ENCODE measurements around the gene RUNDC3A.
A peak's percentile ranks its signal among the peaks of the same experiment; 100 is the strongest.

The RUNDC3A gene

DNA sequence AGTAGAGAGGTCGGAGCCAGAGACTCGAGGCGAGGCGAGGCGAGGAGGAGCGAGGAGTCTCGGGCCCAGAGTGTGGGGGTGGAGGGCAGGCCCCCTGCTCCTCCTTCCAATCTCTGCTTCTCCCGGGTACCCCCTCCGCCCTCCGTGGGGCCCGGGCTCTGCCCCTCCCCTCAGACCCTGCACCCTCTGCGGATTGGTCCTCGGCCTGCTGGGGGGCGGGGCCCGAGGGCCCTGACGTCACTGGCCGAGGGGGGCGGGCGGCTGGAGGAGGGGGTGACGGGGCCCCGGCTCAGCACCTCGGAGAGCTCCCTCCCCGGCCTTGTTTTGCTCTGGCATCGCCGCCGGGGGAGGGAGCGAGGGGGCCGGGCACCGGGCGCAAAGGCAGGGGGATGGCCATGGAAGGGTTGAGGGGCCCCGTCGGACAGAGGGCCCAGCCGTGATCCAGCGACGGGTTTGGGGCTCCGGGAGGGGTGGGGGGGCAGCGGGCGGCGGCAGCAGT lies at the start of gene RUNDC3A:
RUNDC3A (plus strand) TSS at position 282 of the 499 bp plus-strand sequence. CDS start 232 bp downstream, outside the sequence.
- no peaks in the 10 kb centered on the region for H3K9me3 ChIP-seq (ENCODE audit: insufficient read depth, low read length)
- H3K4me3 ChIP-seq (ENCODE audit: low read length), result peak within 1 kb of the TSS; percentile 78
- no peaks in the 10 kb centered on the region for H3K36me3 ChIP-seq (replicated peaks; ENCODE audit: low read depth, low read length)
- no peak within 1 kb of the TSS for H3K27ac ChIP-seq (ENCODE audit: low read length)
- H2AFZ ChIP-seq (ENCODE audit: low read depth, low read length), result peak within 1 kb of the TSS; percentile 39; the same call in 1 of the 2 replicates
- peaks cover 8% of the 10 kb centered on the region for H3K4me1 ChIP-seq (ENCODE audit: low read length)
- no peaks in the 10 kb centered on the region for H4K20me1 ChIP-seq (ENCODE audit: insufficient read depth, low read length)
- no peaks in the 10 kb centered on the region for H3K79me2 ChIP-seq (ENCODE audit: low read length)
- TF ChIP-seq, protein P1, sequence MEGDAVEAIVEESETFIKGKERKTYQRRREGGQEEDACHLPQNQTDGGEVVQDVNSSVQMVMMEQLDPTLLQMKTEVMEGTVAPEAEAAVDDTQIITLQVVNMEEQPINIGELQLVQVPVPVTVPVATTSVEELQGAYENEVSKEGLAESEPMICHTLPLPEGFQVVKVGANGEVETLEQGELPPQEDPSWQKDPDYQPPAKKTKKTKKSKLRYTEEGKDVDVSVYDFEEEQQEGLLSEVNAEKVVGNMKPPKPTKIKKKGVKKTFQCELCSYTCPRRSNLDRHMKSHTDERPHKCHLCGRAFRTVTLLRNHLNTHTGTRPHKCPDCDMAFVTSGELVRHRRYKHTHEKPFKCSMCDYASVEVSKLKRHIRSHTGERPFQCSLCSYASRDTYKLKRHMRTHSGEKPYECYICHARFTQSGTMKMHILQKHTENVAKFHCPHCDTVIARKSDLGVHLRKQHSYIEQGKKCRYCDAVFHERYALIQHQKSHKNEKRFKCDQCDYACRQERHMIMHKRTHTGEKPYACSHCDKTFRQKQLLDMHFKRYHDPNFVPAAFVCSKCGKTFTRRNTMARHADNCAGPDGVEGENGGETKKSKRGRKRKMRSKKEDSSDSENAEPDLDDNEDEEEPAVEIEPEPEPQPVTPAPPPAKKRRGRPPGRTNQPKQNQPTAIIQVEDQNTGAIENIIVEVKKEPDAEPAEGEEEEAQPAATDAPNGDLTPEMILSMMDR (IDR thresholded peaks at IDR 0.05; ENCODE audit: low read depth, low read length), result no peak
- TF ChIP-seq EZH2phosphoT487 (IDR thresholded peaks at IDR 0.05; ENCODE audit: low read depth), result no peak
- peaks cover 3% of the 10 kb centered on the region; the same call in 1 of the 2 replicates for H3K27me3 ChIP-seq (ENCODE audit: low read depth, low read length)
- peak within 1 kb of the TSS; percentile 40 for H3K9ac ChIP-seq (ENCODE audit: low read length)
- H3K4me2 ChIP-seq (ENCODE audit: low read length), result peak within 1 kb of the TSS; percentile 73

DNA sequence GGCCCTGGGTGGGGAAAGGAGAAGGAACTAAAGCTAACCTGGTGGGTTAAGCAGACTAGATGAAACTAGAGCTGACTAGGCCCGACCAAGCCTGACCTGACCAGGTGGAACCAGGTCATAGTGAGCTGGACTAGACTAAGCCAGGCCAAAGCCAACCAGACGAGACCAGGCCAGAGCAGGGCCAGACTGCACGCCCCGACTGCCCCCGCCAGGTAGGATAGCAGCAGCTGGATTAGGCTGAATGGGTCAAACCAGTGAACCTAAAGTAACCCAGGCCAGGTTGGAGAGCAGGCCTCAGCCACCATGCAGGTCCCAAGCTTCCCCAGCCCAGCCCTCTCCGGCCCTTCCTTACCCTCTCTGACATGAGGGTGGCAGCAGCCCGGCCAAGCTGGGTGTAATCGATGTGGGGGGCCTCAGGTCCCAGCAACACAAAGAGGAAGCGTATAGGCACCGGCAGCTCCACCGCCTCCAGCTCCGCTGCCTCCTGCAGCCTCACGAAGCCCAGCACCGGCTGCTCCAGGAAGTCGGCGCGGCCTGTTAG lies 49.5 kb upstream of the RUNDC3A start:
- Histone ChIP-seq H3K9me3 (ENCODE audit: insufficient read depth, low read length) (no peaks in the 10 kb centered on the region), H3K79me2 (ENCODE audit: low read length) (no peaks in the 10 kb centered on the region), H3K36me3 (replicated peaks; ENCODE audit: low read depth, low read length) (no peaks in the 10 kb centered on the region), H3K4me2 (ENCODE audit: low read length) (no peak overlapping the region), H3K9ac (ENCODE audit: low read length) (no peak overlapping the region), H3K4me1 (ENCODE audit: low read length) (no peaks in the 10 kb centered on the region), H4K20me1 (ENCODE audit: insufficient read depth, low read length) (no peaks in the 10 kb centered on the region), H3K4me3 (ENCODE audit: low read length) (no peak overlapping the region), H3K27ac (ENCODE audit: low read length) (no peak overlapping the region), H3K27me3 (ENCODE audit: low read depth, low read length) (no peaks in the 10 kb centered on the region), H2AFZ (ENCODE audit: low read depth, low read length) (no peak overlapping the region)
- TF ChIP-seq EZH2phosphoT487 (IDR thresholded peaks at IDR 0.05; ENCODE audit: low read depth), result no peak
- TF ChIP-seq, protein P1 (IDR thresholded peaks at IDR 0.05; ENCODE audit: low read depth, low read length), result no peak

DNA sequence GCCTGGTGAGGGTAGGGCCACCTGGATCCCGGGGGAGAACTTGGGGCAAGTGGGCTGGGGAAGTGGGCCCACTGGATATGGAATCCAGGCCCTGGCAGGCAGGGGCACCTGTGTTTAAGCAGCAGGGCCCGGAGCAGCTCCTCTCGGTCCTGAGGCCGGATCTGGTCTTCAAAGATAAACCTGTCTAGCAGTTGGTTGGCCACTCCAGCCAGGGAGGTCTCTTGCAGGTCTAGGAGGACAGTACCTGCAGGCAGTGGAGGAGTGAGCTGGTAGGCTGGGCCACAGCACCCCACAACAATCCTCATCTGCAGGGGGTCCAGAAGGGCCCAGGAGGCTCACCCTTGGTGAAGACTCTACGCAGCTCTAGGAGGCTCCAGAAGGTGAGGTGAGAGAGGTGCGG lies 48.1 kb upstream of the RUNDC3A start:
- Histone ChIP-seq H3K4me3 (ENCODE audit: low read length) (no peak overlapping the region), H3K4me1 (ENCODE audit: low read length) (no peaks in the 10 kb centered on the region), H4K20me1 (ENCODE audit: insufficient read depth, low read length) (no peaks in the 10 kb centered on the region), H3K9ac (ENCODE audit: low read length) (no peak overlapping the region), H3K27me3 (ENCODE audit: low read depth, low read length) (no peaks in the 10 kb centered on the region), H3K79me2 (ENCODE audit: low read length) (no peaks in the 10 kb centered on the region), H3K4me2 (ENCODE audit: low read length) (no peak overlapping the region), H3K9me3 (ENCODE audit: insufficient read depth, low read length) (no peaks in the 10 kb centered on the region), H2AFZ (ENCODE audit: low read depth, low read length) (no peak overlapping the region), H3K36me3 (replicated peaks; ENCODE audit: low read depth, low read length) (no peaks in the 10 kb centered on the region), H3K27ac (ENCODE audit: low read length) (no peak overlapping the region)
- TF ChIP-seq, protein P1 (IDR thresholded peaks at IDR 0.05; ENCODE audit: low read depth, low read length), result no peak
- TF ChIP-seq EZH2phosphoT487 (IDR thresholded peaks at IDR 0.05; ENCODE audit: low read depth), result no peak

DNA sequence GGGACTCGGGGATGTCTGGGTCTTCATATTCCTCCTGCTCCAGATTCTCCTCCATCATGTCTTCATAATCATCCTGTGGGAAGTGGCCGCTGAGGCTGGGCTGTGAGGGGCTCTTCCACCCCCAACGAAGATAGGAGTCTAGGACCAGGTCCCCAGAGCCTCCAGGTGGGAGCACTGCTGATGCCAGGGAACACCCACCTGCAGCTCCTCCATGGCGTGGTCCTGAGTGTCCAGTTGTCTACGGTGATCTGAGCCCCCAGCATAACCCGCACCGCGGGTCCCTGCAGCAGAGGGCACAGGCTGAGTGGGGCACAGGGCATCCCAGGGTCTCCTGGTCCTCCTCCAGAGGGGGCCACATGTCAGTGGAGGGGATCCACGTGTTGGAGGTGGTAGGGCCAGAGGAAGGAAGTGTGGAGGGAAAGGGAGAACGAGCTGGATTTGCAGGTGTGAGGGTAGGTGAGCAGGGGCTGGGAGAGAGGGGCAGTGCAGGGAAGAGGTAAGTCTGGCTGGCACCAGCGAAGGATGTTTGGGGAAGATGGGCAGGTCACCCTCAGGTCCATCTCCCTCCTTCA lies 45.7 kb upstream of the RUNDC3A start:
- Histone ChIP-seq H3K4me1 (ENCODE audit: low read length) (no peaks in the 10 kb centered on the region), H3K9ac (ENCODE audit: low read length) (no peak overlapping the region), H2AFZ (ENCODE audit: low read depth, low read length) (no peak overlapping the region), H3K79me2 (ENCODE audit: low read length) (no peaks in the 10 kb centered on the region), H3K36me3 (replicated peaks; ENCODE audit: low read depth, low read length) (no peaks in the 10 kb centered on the region), H3K4me3 (ENCODE audit: low read length) (no peak overlapping the region), H3K27ac (ENCODE audit: low read length) (no peak overlapping the region), H4K20me1 (ENCODE audit: insufficient read depth, low read length) (no peaks in the 10 kb centered on the region), H3K27me3 (ENCODE audit: low read depth, low read length) (no peaks in the 10 kb centered on the region), H3K4me2 (ENCODE audit: low read length) (no peak overlapping the region), H3K9me3 (ENCODE audit: insufficient read depth, low read length) (no peaks in the 10 kb centered on the region)
- TF ChIP-seq EZH2phosphoT487 (IDR thresholded peaks at IDR 0.05; ENCODE audit: low read depth), result no peak

All from OCI-LY3 (cell line).